HG02943 (cell line): ENCODE measurements around the gene PRKCB.

Experiments
- ATAC-seq: cut with Tn5 transposase; IDR thresholded peaks from one replicate; pipeline ENCODE4 v1.9.1; 2021; ENCODE audit warnings: mild to moderate bottlenecking, low read depth, moderate library complexity; ENCODE audit not compliant: unreplicated experiment

Gene PRKCB

DNA sequence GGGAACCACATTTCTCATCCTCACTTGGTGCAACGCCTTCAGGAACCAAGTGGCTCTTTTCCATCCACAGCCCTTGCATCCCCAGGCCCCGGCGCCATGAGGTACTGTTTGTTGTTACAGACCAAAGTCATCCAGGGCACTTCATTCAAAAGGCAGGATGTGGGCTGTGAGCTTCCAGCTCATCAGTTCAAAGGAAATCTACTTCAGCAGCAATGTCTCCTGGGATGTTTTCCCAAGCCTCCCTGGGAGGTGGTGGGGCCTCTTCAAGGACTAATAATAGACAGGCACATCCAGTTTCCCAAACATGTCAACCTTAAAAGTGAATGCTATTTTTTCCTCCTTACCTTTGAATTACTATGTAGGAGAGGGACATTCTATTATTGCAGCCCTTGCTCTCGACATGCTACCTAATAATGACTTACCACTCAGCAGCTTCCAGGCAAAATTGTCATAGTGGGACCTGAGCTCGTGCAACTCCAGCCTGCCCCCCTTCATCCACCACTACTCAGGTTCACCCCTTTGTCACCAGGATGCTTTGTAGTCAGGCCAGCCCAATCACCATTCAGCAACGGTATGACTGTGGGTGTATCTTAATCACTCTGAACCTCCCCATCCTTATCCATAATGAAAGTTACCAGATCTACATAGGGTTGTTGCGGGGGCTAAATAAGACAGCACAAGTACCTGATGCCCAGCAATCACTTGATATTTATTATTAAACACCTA, 1.7 kb upstream of the PRKCB start:
- ATAC-seq, result no peak

DNA sequence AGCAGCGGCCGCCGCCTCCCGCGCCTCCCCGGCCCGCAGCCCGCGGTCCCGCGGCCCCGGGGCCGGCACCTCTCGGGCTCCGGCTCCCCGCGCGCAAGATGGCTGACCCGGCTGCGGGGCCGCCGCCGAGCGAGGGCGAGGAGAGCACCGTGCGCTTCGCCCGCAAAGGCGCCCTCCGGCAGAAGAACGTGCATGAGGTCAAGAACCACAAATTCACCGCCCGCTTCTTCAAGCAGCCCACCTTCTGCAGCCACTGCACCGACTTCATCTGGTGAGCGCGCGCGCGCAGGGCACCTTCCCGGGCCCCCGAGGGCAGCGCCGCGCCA, 258 bp downstream of the PRKCB start:
- no peak for ATAC-seq

GRCh38 chr16:23836404-23837311, 875 bp downstream of the PRKCB start:
- ATAC-seq, result no peak

- ATAC-seq, result no peak
Measured at GRCh38 chr16:23837553-23838308, 1.9 kb downstream of the PRKCB start.

DNA sequence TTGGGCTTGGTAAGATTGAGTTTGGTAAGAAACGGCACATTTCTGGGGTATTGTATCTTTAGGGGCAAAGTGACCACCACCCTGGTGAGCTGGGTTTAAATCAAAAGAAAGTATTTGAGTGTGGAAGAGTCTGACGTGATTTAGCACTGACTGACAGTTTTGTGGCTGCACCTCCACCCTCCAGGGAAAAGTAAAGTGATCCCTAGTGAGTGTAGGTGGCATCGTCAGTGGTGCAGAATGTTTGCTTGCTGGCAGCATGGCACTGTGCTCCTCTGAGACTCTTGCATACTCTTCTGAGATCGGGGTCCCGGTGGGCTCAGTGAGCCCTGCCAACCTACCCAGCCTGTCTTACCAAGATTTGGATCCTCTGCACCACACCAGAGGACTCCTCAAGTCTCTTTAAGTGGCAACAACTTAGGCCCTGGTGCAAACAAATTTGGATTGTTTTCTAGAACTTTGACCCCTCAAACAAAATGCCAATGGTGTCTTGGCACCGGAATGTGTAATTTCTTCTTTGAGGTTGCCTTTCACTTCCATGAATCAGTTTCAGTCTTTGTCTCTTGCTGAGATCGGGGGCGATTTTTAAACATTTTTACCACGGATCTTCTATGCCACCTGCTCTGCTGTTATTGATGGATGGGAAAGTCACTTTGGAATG, 2.8 kb downstream of the PRKCB start:
- no peak for ATAC-seq

- ATAC-seq, result no peak
Measured at GRCh38 chr16:23840310-23840709, 4.5 kb downstream of the PRKCB start.

- peak; percentile 48 for ATAC-seq
Measured at GRCh38 chr16:23842137-23842600, 6.4 kb downstream of the PRKCB start.

DNA sequence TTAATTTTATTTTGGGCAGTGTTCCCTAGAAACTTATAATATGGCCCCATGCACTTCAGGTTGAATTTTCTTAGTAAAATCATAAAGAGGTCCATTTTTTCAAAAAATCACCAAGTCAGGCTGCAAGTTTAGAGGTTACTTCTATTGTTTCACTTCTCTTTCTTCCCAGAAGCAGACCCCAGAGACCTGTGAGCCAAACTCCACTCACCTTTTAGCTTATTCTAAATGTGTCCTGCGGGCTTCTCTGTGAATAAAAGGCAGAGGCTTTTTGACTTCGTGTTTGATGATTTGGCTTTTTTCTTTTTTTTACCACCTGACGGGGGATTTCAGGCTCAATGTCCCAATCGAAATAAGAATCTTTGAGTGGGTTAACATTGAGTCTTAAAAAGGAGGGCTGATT, 7.4 kb downstream of the PRKCB start:
- ATAC-seq, result no peak

DNA sequence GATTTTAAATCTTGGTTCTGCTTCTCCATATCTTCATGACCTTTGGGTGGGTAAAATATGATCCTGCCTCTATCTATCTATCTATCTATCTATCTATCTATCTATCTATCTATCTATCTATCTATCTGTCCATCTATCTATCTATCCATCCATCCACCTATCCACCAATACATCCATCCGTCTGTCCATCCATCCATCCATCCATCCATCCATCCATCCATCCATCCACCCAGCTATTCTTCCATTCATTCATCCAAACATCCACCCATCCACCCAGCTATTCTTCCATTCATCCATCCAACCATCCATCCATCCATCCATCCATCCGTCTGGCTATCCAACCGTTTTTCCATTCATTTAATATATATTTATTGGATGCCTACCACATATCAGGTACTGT, 11.5 kb downstream of the PRKCB start:
- no peak for ATAC-seq

DNA sequence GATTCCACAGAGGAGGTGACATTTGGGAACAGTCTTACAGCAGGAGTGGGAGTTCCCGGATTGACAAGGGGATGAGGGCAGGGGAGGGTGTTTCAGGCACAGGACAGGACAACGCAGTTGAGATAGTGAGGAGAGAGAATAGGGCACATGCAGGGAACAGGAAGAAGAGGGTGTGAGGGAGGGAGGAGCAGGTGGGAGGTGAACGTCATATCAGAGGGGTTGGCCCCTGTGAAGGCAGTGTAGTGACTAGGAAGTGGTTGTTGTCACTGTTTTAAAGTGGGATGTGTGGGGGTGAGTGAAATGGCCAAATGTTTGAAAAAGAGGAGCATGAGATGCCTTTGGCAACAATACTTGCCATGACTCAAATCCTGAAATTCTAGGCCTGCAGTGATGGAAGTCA, 12.2 kb downstream of the PRKCB start:
- no peak for ATAC-seq

DNA sequence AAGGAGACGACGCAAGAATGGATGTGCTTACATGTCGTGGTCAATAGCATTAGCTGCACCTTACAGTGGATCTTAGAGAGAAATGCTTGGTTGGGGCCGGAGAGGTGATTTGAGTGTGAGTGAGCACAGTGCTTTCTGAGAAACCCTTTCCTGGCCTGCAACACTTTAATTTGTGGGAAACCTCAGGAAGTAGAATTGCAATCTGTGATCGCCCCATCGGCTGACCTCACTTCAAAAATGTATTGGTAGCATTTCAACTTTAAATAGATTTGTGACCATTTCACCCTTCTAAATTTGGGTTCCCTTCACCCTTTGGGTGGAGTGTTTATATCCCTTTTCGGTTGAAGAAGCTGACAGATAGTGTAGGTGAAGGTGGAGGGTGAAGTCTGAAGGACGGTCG, 13.2 kb downstream of the PRKCB start:
- ATAC-seq, result no peak

DNA sequence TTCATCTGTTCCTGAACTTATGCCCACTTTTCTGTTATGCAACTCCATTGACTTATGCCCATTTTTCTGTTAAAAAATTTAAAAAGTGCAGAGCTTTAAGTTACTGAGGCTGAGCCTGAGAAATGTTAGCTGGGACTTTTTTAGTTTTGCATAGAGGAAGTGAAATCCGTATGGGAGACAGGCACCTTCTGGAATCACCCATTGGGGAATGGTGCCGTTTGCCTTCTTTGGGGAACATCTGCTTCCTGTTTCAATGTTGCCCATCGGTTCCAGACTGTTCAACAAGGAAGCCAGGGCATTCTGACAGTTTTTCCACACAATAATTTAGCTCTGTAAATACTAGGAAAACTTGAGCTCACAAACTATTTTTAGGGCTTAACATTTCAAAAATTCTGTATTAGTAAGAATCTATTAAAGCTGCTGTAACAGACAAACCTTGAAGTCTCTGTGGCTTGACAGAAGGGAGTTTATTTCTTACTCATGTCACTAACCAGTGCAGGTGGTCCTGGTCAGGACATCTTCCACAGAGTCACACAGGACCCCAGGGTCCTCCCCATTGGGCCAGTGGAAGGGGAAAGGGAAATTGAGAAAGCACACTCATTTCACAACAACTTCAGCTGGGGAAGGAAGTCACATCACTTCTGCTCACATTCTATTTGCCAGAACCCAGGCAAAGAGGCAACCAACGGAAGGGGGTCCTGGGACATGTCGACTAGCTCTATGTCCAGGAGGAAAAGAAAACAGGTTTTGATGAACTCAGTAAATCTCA, 17.2 kb downstream of the PRKCB start:
- ATAC-seq, result no peak

- no peak for ATAC-seq
Measured at GRCh38 chr16:23855010-23855409, 19.2 kb downstream of the PRKCB start.

DNA sequence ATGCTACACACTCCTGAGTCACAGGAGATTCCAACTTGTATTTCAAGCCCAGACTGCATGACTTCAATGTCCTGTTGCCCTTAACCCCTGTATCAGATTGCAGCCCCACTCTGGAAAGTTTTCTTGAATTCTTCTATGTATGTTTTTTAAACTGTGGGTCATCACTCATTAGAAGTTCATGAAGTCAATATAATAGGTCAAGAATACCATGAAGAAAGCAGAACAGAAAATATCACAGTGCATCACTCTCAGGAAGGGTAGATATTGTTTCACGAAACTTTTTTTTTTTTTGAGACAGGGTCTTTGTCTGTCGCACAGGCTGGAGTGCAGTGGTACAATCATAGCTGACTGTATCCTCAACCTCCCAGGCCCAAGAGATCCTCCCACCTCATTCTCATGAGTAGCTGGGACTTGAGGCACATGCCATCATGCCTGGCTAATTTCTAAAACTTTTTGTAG, 20.5 kb downstream of the PRKCB start:
- ATAC-seq, result no peak

DNA sequence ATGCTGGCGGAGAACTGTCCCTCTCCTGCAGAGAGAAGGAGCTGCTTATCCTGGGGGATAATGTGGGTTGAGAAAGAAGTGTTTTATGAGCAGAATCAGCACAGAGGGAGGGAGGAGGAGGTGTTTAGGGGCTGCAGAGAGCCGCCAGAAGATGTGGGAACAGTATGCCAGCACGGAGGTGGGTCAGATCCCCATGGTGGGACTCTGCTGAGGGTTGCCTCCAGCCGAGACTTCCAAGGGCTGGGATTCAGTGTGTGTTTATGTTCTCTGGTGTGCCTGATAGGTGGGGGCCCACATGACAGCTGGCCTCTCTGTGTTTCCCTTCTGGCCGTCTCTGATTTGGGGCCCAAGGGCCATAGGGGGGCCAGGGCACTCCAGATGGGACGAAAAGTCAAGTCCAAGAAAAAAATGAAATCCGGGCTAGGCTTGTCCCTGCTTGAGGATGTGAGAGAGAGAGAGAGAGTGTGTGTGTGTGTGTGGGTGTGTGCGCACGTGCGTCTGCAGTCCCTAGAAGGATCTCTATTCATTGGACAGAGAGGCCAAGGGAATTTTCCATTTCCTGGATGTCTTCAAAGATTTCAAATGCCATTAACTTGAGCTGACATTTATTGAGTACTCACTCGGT, 21.6 kb downstream of the PRKCB start:
- no peak for ATAC-seq

DNA sequence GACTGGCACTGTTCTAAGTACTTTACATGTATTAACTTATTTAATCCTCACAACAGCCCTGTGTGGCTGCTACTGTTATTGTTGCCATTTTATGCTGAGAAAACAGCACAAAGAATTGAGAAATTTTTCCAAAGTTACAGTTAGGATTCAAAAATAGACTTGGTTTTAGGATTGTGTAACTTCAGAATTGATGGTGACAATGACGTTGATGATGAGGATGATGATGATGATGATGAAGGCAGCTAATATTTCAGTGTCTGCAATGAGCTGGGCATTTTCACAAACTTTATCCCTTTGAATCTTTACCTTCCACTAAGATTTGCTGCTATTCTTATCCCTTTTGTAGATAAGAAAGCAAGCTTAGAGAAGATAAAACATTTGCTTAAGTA, 22.1 kb downstream of the PRKCB start:
- no peak for ATAC-seq

- ATAC-seq, result no peak
Measured at GRCh38 chr16:23858542-23858941, 22.8 kb downstream of the PRKCB start.

DNA sequence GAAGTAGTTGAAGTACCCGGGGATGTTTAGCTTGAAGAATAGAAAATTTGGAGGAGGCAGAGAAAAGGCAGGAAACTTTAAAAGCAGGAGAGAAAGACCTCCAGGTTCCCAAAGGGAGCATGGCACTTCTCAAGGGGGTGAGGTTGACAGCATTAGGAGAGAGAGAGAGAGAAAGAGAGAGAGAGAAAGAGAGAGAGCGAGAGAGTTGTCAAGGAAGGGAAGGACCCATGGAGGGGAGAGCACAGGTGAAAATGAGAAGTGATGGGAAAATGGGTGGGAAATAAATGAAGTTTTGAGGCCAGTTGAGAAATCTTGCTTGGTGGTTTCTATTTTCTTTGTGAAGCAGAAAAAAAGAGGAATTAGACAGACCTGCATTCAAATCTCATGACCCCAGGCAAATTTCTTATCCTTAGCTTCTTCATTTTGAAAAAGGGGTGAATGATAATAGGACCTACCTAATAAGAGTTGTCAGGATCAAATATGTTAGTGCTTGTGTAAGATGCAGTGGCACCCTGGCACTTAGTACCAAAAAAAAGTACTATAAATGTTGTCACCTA, 24.0 kb downstream of the PRKCB start:
- no peak for ATAC-seq

DNA sequence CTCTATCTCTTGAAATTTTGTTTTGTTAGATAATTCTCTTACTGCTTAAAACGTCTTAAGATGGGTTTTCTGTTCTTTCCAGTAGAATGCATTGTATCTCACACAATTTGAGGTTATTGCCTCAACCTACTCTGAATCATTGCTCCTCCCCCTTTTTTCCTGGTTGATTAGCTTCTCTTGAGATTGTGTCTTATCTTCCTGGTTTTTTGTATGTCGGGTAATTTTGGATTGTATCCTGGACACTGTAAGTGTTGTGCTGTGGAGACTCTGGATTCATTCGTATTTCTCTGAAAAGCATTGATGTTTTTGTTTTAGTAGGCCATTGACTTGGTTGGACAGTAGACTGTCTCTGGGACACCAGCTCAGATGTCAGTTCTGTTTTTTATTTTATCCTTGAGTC, 26.1 kb downstream of the PRKCB start:
- no peak for ATAC-seq
